LNCAP (cell line): ENCODE data around the gene MKNK1.

Experiments used
- CTCF ChIP-seq: fragments of 450-650 bp; IDR thresholded peaks from 2 replicates; pipeline ENCODE4 v1.5.1; 2017; ENCODE audit warnings: mild to moderate bottlenecking

MKNK1 gene

GRCh38 chr1:46563341-46563740 lies 40.7 kb downstream of the MKNK1 start:
- TF ChIP-seq CTCF: no peak

DNA sequence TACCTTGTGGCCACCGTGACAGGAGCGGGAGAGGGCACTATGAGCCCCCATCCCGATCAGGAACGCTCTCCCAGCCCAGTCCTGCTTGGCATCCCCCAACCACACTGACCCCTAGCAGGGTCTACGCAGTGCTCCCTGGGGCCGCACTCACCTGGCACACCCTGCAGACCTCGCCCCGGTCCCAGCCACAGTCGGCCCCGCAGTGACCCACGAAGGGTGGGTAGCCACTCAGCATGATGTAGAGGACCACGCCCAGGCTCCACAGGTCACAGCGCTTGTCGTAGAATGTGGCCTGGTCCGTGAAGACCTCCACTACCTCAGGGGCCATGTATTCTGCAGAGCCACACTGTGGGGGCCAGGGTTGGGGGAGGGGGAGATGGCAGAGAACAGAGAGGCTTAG lies 41.6 kb downstream of the MKNK1 start:
- no peak for TF ChIP-seq CTCF

DNA sequence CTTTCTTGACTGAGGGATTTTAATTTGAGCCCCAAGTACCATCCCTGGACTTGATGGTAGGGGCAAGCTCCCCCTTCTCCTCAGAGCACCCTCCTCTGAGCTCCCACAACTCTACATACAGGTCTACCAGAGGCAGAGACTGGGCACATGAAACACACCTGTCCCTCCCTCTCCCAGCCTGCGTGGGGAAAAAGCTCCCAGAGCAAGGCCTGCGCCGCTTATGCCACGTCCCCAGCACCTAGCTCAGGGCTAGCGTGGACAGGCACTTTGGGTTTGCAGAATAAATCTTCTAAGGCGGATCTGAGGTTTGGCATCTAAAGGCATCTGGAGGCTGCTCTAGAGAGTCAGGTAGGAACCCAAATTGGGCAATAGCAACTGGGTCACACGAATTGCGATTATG lies 45.1 kb downstream of the MKNK1 start:
- no peak for TF ChIP-seq CTCF

DNA sequence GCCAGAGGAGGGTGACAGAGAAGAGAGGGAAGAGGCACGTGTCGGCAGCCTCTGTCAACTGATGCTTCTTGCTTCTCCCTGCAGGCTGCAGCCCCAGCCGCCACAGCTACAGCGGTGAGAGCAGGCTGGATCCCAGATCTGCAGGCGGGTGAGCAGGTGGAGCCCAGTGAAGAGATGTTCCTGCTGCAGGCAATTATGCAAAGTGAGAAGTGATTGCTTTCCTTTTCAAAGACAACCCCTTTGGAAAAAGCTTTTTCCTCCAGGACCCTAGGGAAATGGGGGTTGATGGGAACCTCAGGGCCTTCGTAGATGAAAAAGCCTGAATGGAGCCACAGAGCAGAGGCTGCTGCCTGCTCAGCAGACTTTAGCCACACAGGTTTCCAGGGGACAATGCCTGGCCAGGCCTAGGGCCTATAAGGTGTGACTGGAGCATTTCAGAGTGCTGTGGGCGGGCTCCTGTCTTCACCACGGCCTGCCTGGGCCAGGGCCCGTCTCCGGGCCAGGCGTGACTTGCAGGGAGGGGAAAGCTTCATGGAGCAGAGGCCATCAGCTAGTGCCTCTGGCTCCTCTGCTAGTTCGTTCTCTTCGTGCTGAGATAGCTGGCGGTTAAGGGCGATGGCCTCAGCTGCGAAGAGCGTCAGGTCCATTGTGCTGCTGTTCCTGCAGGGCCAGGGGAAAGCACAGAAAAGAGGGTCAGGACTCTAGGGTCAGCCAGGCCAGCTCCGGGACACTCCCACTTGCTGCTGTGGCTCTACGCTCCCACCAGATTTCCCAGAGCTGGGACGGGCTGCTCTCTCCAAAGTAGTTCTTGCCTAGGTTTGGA lies 45.7 kb downstream of the MKNK1 start:
- TF ChIP-seq CTCF: no peak

DNA sequence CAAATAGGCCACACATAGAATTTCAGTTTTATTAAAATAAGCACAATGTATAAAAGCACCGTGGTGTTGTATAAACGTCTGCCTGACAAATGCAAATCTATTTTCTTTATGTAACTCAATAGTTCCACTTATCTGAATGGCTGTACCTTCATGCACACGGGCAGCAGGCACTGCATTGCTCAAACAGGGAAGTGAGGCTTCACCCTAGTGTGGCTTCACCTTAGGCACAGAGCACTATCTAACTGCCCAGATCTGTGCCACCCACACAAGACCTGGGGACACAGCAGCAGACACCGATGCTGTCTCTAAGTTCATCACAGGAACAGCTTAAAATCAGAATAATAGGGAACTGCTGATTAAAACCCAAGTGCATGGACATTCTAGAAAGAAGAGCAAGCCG lies 46.7 kb downstream of the MKNK1 start:
- no peak for TF ChIP-seq CTCF

DNA sequence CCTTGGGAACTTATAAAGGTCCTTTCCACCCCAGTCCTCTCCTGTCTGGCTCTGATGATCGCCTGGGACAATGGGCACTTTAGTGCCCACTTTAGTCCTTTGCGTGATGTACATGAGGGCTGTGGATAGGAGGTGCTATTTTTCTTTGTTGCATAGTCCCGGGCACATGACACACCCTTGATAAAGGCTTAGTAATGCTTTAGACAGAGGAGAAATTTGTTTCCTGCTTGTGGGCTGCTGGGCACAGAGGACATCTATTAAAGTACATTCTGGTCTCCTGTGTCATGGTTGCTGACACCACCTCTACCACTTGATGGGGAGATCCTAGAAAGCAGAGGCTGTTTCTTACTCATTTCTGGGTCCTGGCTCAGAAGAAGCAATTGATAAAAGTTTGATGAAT lies 47.2 kb downstream of the MKNK1 start:
- TF ChIP-seq CTCF: no peak

- no peak for TF ChIP-seq CTCF
Measured at GRCh38 chr1:46555826-46556619, 48.0 kb downstream of the MKNK1 start.
